ENCODE results near the gene EPS8.

EPS8 gene

GRCh38 chr12:15691388-15691787 lies 97.8 kb downstream of the EPS8 start:
- no peak overlapping the region for H3K27ac ChIP-seq

DNA sequence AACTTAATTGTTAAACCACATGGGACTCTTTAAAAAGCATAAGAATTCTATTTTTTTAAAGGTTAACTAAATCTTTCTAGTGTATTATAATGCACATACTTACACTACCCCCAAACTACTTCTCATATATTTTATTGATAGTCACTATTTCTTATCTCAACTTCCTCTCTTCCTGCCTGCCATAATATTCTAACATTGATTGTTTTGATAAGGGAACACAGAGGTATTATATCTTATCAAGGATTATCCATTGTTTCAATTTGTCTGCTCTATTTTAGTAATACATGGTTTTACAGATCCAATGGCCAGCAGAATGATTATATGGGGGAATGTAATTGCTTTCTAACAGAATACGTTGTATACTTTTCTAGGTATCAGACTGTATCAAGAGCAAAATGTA lies 98.9 kb downstream of the EPS8 start:
- H3K27ac ChIP-seq: peak overlapping the region; percentile 49
- TF ChIP-seq ZFX (IDR thresholded peaks at IDR 0.05; ENCODE audit: borderline replicate concordance) (no peak), CTCF (IDR thresholded peaks at IDR 0.05) (no peak)

More at GRCh38 chr12:15691388-15691787, 97.8 kb downstream of the EPS8 start:
- no peak for TF ChIP-seq CTCF (IDR thresholded peaks at IDR 0.05)
- no peak for TF ChIP-seq ZFX (IDR thresholded peaks at IDR 0.05; ENCODE audit: borderline replicate concordance)

- peak overlapping the region; percentile 49 for H3K27ac ChIP-seq
- TF ChIP-seq CTCF (IDR thresholded peaks at IDR 0.05) (no peak), ZFX (IDR thresholded peaks at IDR 0.05; ENCODE audit: borderline replicate concordance) (no peak)
These were observed 99.4 kb downstream of the EPS8 start for GRCh38 chr12:15689751-15690191.

- H3K27ac ChIP-seq: peak overlapping the region; percentile 49
- TF ChIP-seq ZFX (IDR thresholded peaks at IDR 0.05; ENCODE audit: borderline replicate concordance): no peak
- no peak for TF ChIP-seq CTCF (IDR thresholded peaks at IDR 0.05)
These were observed 100.2 kb downstream of the EPS8 start for GRCh38 chr12:15688838-15689625.

DNA sequence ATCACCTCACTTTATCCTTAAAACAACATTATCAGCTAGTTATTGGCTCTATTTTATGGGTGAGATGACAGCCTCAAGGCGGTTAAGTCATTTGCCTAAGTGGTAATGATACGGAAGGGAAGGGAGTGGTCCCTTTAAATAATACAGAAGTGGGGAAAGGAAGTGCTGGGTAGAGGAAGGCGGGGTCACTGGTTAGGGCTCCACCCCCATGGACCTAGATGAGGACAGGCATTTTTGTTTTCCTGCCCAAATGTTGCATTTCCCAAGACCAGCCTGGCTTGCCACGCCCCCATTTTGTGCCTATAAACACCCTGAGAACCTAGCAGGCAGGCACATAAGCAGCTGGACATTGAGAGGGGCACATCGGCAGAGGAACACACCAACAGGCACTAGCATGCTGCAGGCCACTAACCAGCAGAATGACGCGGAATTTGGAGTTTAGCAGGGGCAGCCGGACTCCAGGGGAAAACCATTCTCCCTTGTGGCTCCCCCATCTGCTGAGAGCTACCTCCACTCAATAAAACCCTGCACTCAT lies 100.9 kb downstream of the EPS8 start:
- H3K27ac ChIP-seq: no peak overlapping the region
- TF ChIP-seq ZFX (IDR thresholded peaks at IDR 0.05; ENCODE audit: borderline replicate concordance): no peak
- no peak for TF ChIP-seq CTCF (IDR thresholded peaks at IDR 0.05)

DNA sequence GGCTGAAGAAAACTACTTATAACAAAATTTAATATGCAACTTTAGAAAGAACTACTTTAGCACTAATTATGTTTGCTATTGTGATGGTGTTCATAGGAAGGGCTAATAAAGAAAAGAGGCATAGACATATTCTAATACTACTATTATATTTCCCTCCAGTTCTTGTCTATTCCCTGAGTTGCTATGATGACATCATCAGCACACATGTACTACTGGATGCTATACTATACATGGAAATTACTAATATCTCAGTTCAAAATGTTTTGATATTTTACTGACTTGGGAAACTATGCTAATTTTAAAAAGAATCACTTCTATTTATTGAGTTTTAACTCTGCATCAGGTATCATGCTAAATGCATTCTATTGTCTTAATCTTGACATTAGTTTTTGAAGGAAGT lies 101.6 kb downstream of the EPS8 start:
- H3K27ac ChIP-seq: no peak overlapping the region
- TF ChIP-seq CTCF (IDR thresholded peaks at IDR 0.05): no peak
- TF ChIP-seq ZFX (IDR thresholded peaks at IDR 0.05; ENCODE audit: borderline replicate concordance): no peak

Measured in 22Rv1 (cell line).